A549 (cell line): ENCODE results near the gene STIM2. TPM values are rescaled to one million over a fixed set of nuclear protein-coding genes. Genes with fewer than 3 reads are reported as not detected.

ENCODE experiments used
- ATAC-seq, 2 experiments: fragments of 200-7000 bp in 1 of 2; fragments of >200 bp in 1 of 2; cut with Nextera tagmentation in 1 of 2; cut with Tn5 transposase in 1 of 2; 3 replicates each; pipeline versions ENCODE4 v1.8.0 to v1.9.1; 2018 to 2020; ENCODE audit warnings: mild to moderate bottlenecking in 1 of 2, moderate library complexity in 1 of 2
- CTCF ChIA-PET: fragments of 300-600 bp; sonication (Branson Sonifier 250); formaldehyde crosslinking; extraction: SDS; loops from one replicate; lab custom pipeline; 2021; ENCODE audit warnings: antibody characterized with exemption, inconsistent platforms; lab: Yijun Ruan, JAX
- POLR2A ChIA-PET: fragments of 350-600 bp; formaldehyde crosslinking; extraction: SDS; loops from one replicate; lab custom pipeline; 2021; ENCODE audit warnings: antibody characterized with exemption, inconsistent platforms; lab: Yijun Ruan, JAX
- DNase-seq, 2 experiments: peaks; one replicate each; pipeline versions ENCODE4 v3.0.0 to v3.0.0-alpha.2; 2011 to 2016; ENCODE audit warnings: low read depth in 1 of 2, low spot score in 1 of 2
- FAIRE-seq: peaks from 2 replicates; lab custom pipeline; 2011; peaks lifted over from hg19 to GRCh38; lab: Jason Lieb, UNC
- H3K27ac ChIP-seq, 2 experiments: fragments of >200 bp; sonication (Bioruptor Twin); formaldehyde crosslinking; 3 replicates each; pipeline ENCODE4 v1.5.1; 2016 to 2017
- H3K4me1 ChIP-seq: fragments of >200 bp; sonication (Bioruptor Twin); formaldehyde crosslinking; 3 replicates; pipeline ENCODE4 v1.6.1; 2016
- H3K4me2 ChIP-seq: fragments of >200 bp; sonication (Bioruptor Twin); formaldehyde crosslinking; 3 replicates; pipeline ENCODE4 v1.6.1; 2016
- H3K4me3 ChIP-seq: fragments of >200 bp; sonication (Bioruptor Twin); formaldehyde crosslinking; 3 replicates; pipeline ENCODE4 v1.5.1; 2016
- H3K9me3 ChIP-seq: fragments of >200 bp; sonication (Bioruptor Twin); formaldehyde crosslinking; 3 replicates; pipeline ENCODE4 v1.6.1; 2016
- CBX2 ChIP-seq: fragments of 200-600 bp; sonication (generic); IDR thresholded peaks from 2 replicates; pipeline ENCODE4 v1.6.1; 2016; ENCODE audit warnings: low read depth, mild to moderate bottlenecking, borderline replicate concordance
- CBX8 ChIP-seq: fragments of 200-600 bp; sonication (generic); IDR thresholded peaks from 2 replicates; pipeline ENCODE4 v1.6.1; 2016
- CHD2 ChIP-seq: fragments of 150-350 bp; IDR thresholded peaks from 2 replicates; pipeline ENCODE4 v1.6.1; 2014; ENCODE audit warnings: low read length; ENCODE audit not compliant: partially characterized antibody
- EHF ChIP-seq: fragments of 250-450 bp; sonication (Bioruptor Pico); IDR thresholded peaks from 2 replicates; pipeline ENCODE4 v1.5.0; 2020; ENCODE audit warnings: mild to moderate bottlenecking
- EHMT2 ChIP-seq: fragments of 200-600 bp; sonication (generic); IDR thresholded peaks from 2 replicates; pipeline ENCODE4 v1.6.1; 2016; ENCODE audit warnings: antibody characterized with exemption, low read depth, mild to moderate bottlenecking, moderate library complexity
- FOXS1 ChIP-seq: fragments of 250-450 bp; sonication (Bioruptor Pico); IDR thresholded peaks from 2 replicates; pipeline ENCODE4 v1.5.0; 2020; ENCODE audit warnings: mild to moderate bottlenecking, moderate library complexity
- GATA3 ChIP-seq: IDR thresholded peaks from 2 replicates; pipeline ENCODE4 v1.6.1; 2012; ENCODE audit warnings: borderline replicate concordance
- HDAC2 ChIP-seq: fragments of 200-600 bp; sonication (generic); IDR thresholded peaks from 2 replicates; pipeline ENCODE4 v1.6.1; 2016
- JUNB ChIP-seq: fragments of >200 bp; sonication (Bioruptor Twin); formaldehyde crosslinking; IDR thresholded peaks from 2 replicates; pipeline ENCODE4 v1.6.1; 2016
- KDM1A ChIP-seq: fragments of 200-600 bp; sonication (generic); IDR thresholded peaks from 2 replicates; pipeline ENCODE4 v1.6.1; 2016; ENCODE audit warnings: low read depth, mild to moderate bottlenecking
- MAFK ChIP-seq: fragments of 450-650 bp; IDR thresholded peaks from 2 replicates; pipeline ENCODE4 v1.6.1; 2014; ENCODE audit not compliant: partially characterized antibody
- MYC ChIP-seq: IDR thresholded peaks from 2 replicates; pipeline ENCODE4 v1.6.1; 2012; ENCODE audit warnings: mild to moderate bottlenecking, inconsistent platforms, low read length, improper control_type of control experiment, borderline replicate concordance
- NPAS2 ChIP-seq: fragments of 250-450 bp; sonication (Bioruptor Pico); IDR thresholded peaks from 2 replicates; pipeline ENCODE4 v1.8.0; 2022; ENCODE audit warnings: mild to moderate bottlenecking, moderate library complexity, borderline replicate concordance
- PBX3 ChIP-seq: IDR thresholded peaks from 2 replicates; pipeline ENCODE4 v1.6.1; 2012
- PHF8 ChIP-seq: fragments of 200-600 bp; sonication (generic); IDR thresholded peaks from 2 replicates; pipeline ENCODE4 v1.6.1; 2016; ENCODE audit warnings: low read depth, mild to moderate bottlenecking, antibody characterized with exemption, moderate library complexity, borderline replicate concordance
- POLR2AphosphoS2 ChIP-seq: conservative IDR thresholded peaks from 2 replicates; pipeline ENCODE4 v1.6.1; 2012; ENCODE audit warnings: low read length, improper control_type of control experiment, inconsistent platforms
- RARB ChIP-seq: fragments of 250-450 bp; sonication (Bioruptor Pico); IDR thresholded peaks from 2 replicates; pipeline ENCODE4 v1.8.0; 2021; ENCODE audit warnings: mild to moderate bottlenecking, moderate library complexity
- ZNF302 ChIP-seq: fragments of 250-450 bp; sonication (Bioruptor Pico); IDR thresholded peaks from 2 replicates; pipeline ENCODE4 v1.9.0; 2021; ENCODE audit warnings: inconsistent platforms, mild to moderate bottlenecking, moderate library complexity
- WGBS: methylation state at CpG from one replicate; pipeline ENCODE4 v1.1.6; 2017; ENCODE audit errors: missing lambda C conversion rate; 5-methylcytosine and 5-hydroxymethylcytosine counted together
- polyA plus RNA-seq, 4 experiments: library from polyadenylated mRNA; depleted of rRNA in 3 of 4; stranded (reverse); fragments of >200 nt; fragmentation: RNase III in 1 of 4; extraction: RNeasy Plus Mini Kit Qiagen cat#74134 plus additional on column Dnase treatment in 1 of 4; gene quantifications; 2 replicates in 3 of 4; 3 replicates in 1 of 4; pipeline ENCODE4 v1.2.3, GENCODE V29; 2011 to 2017
- TF ChIP-seq, protein P1 (sequence below): IDR thresholded peaks from 2 replicates; pipeline ENCODE4 v1.6.1; 2012; ENCODE audit warnings: low read depth, borderline replicate concordance

Gene STIM2
- polyA plus RNA-seq, 2 of the 4 experiments (the other 2 are of a cell fraction) = 13.6 to 20.6 TPM

DNA sequence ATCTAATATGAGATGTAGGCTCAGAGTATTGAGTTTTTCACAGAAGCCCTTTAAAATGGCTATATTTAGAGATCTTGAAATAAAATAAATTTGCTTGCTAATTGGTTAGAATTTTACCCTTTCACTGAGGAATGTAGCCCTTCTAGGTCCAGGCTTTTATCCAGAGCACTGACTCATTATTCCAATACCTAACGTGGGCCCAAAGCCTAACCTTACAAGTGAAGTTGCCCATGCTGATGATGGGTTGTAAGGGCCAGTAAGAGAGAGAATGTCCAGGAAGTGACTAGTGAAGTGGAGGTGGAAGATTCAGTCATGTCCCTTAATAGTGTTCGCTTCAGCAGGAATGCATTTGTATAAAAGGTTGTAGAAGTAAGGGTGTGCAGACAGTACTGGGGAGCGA lies 155.9 kb downstream of the STIM2 start:
- FAIRE-seq (no peak), DNase-seq (no peak), ATAC-seq (no peak)
- H3K4me1 ChIP-seq = no peaks in the 10 kb centered on the region
- POLR2A ChIA-PET = no interaction called here
- no peak for TF ChIP-seq EHF (CRISPR knock-in tag)
- TF ChIP-seq PHF8 = no peak
- no peak for TF ChIP-seq ZNF302 (CRISPR knock-in tag)
- TF ChIP-seq GATA3 = no peak
- TF ChIP-seq NPAS2 (CRISPR knock-in tag) = no peak
- TF ChIP-seq CHD2 = no peak
- TF ChIP-seq MAFK = no peak
- CTCF ChIA-PET = no interaction called here
- H3K9me3 ChIP-seq = no peaks in the 10 kb centered on the region
- H3K4me3 ChIP-seq = no peak overlapping the region
- 82% methylated on average over 3 of the region's 3 CpGs for WGBS
- H3K4me2 ChIP-seq = no peak overlapping the region
- H3K27ac ChIP-seq = no peak overlapping the region

- ChIA-PET CTCF (no interaction called here), POLR2A (no interaction called here)
- no peak for FAIRE-seq
Measured at GRCh38 chr4:27017623-27018022, 157.0 kb downstream of the STIM2 start.

DNA sequence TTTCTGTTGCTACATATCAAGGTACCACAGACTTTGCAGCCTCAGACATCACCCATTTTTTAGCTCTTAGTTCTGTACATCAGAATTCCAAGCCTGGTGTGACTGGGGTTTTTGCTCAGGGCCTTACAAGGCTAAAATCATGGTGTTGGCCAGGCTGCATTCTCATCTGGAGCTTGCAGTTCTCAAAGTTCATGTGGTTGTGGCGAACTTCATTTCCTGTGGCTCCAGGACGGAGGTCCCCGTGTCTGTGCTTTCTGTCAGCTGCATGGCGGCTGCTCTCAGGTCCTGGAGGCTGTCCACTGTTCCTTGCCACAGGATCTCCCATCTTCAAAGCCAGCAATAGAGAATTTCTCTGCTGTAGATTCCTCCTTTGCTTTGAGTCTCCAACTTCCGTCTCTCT lies 157.4 kb downstream of the STIM2 start:
- Histone ChIP-seq H3K9me3 (no peaks in the 10 kb centered on the region), H3K4me3 (no peak overlapping the region), H3K4me2 (no peak overlapping the region), H3K4me1 (no peaks in the 10 kb centered on the region), H3K27ac (no peak overlapping the region)
- no peak for TF ChIP-seq PBX3
- TF ChIP-seq CBX8 = no peak
- TF ChIP-seq JUNB = no peak
- TF ChIP-seq RARB (CRISPR knock-in tag) = no peak
- TF ChIP-seq PHF8 = no peak
- no peak for TF ChIP-seq POLR2AphosphoS2
- no peak for TF ChIP-seq MYC
- TF ChIP-seq HDAC2 = no peak
- WGBS = 85% methylated on average over 5 of the region's 5 CpGs
- DNase-seq = no peak
- POLR2A ChIA-PET = no interaction called here
- ATAC-seq = no peak
- no peak for FAIRE-seq
- CTCF ChIA-PET = no interaction called here

More at GRCh38 chr4:27017623-27018022, 157.0 kb downstream of the STIM2 start:
- DNase-seq (no peak), ATAC-seq (no peak)
- no peak overlapping the region for H3K4me3 ChIP-seq
- WGBS = 97% methylated on average over 12 of the region's 12 CpGs
- H3K27ac ChIP-seq = no peak overlapping the region
- H3K4me1 ChIP-seq = no peaks in the 10 kb centered on the region
- TF ChIP-seq CBX2 = no peak
- TF ChIP-seq KDM1A = no peak
- no peak for TF ChIP-seq EHMT2
- no peak for TF ChIP-seq MAFK
- no peak for TF ChIP-seq PHF8
- TF ChIP-seq, protein P1, sequence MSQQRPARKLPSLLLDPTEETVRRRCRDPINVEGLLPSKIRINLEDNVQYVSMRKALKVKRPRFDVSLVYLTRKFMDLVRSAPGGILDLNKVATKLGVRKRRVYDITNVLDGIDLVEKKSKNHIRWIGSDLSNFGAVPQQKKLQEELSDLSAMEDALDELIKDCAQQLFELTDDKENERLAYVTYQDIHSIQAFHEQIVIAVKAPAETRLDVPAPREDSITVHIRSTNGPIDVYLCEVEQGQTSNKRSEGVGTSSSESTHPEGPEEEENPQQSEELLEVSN = no peak
- H3K9me3 ChIP-seq = no peaks in the 10 kb centered on the region
- no peak overlapping the region for H3K4me2 ChIP-seq

- no peak overlapping the region for H3K4me2 ChIP-seq
- POLR2A ChIA-PET = no interaction called here
- FAIRE-seq (no peak), DNase-seq (no peak), ATAC-seq (no peak)
- H3K4me1 ChIP-seq = no peaks in the 10 kb centered on the region
- no peaks in the 10 kb centered on the region for H3K9me3 ChIP-seq
- H3K27ac ChIP-seq = no peak overlapping the region
- no peak overlapping the region for H3K4me3 ChIP-seq
- TF ChIP-seq FOXS1 (CRISPR knock-in tag) = no peak
- CTCF ChIA-PET = interaction anchor here (0.9 to 1.0 kb wide), 2 partner anchors 8 to 9 kb away, joined by 3 to 4 read pairs; no protein-coding TSS in a partner anchor
- 83% methylated on average over 1 of the region's 1 CpG for WGBS
Measured at GRCh38 chr4:27018910-27019309, 158.3 kb downstream of the STIM2 start.
